MM.1S (cell line): ENCODE measurements around the gene CRISP3.

ENCODE experiments used
- DNase-seq: peaks from one replicate; pipeline ENCODE4 v3.0.0-alpha.2; 2015
- H2AFZ ChIP-seq: fragments of 300-600 bp; sonication (generic); 2 replicates; pipeline ENCODE4 v1.6.0; 2016; ENCODE audit warnings: antibody characterized with exemption, low read length
- H3F3A ChIP-seq: fragments of 300-600 bp; sonication (generic); 2 replicates; pipeline ENCODE4 v1.6.1; 2016; ENCODE audit warnings: mild to moderate bottlenecking, antibody characterized with exemption, low read length, moderate library complexity, mixed read lengths; ENCODE audit not compliant: insufficient read depth
- H3K27ac ChIP-seq: fragments of 300-600 bp; sonication (generic); 2 replicates; pipeline ENCODE4 v1.5.1; 2016; ENCODE audit warnings: mild to moderate bottlenecking, low read length
- H3K27me3 ChIP-seq: fragments of 300-600 bp; sonication (generic); replicated peaks from 2 replicates; pipeline ENCODE4 v1.6.0; 2016; ENCODE audit warnings: low read length; ENCODE audit not compliant: insufficient read depth
- H3K36me3 ChIP-seq: fragments of 300-600 bp; sonication (generic); replicated peaks from 2 replicates; pipeline ENCODE4 v1.6.1; 2016; ENCODE audit warnings: mild to moderate bottlenecking, low read length, mixed read lengths; ENCODE audit not compliant: insufficient read depth
- H3K4me1 ChIP-seq: fragments of 300-600 bp; sonication (generic); 2 replicates; pipeline ENCODE4 v1.6.1; 2016; ENCODE audit warnings: low read length, mixed read lengths
- H3K4me2 ChIP-seq: fragments of 300-600 bp; sonication (generic); 2 replicates; pipeline ENCODE4 v1.6.0; 2016; ENCODE audit warnings: low read depth, low read length
- H3K4me3 ChIP-seq: fragments of 300-600 bp; sonication (generic); 2 replicates; pipeline ENCODE4 v1.5.1; 2016; ENCODE audit warnings: low read length, mixed read lengths
- H3K79me2 ChIP-seq: fragments of 300-600 bp; sonication (generic); 2 replicates; pipeline ENCODE4 v1.6.1; 2016; ENCODE audit warnings: mixed run types, low read length, mixed read lengths
- H3K9ac ChIP-seq: fragments of 300-600 bp; sonication (generic); 2 replicates; pipeline ENCODE4 v1.6.1; 2016; ENCODE audit warnings: low read length, mixed read lengths
- H3K9me2 ChIP-seq: fragments of 300-600 bp; sonication (generic); replicated peaks from 2 replicates; pipeline ENCODE4 v1.6.1; 2016; ENCODE audit warnings: mild to moderate bottlenecking, low read length, mixed read lengths; ENCODE audit not compliant: insufficient read depth
- H3K9me3 ChIP-seq: fragments of 300-600 bp; sonication (generic); replicated peaks from 2 replicates; pipeline ENCODE4 v1.6.1; 2016; ENCODE audit warnings: mild to moderate bottlenecking, low read length, mixed read lengths; ENCODE audit not compliant: insufficient read depth
- H4K20me1 ChIP-seq: fragments of 300-600 bp; sonication (generic); 2 replicates; pipeline ENCODE4 v1.6.1; 2016; ENCODE audit warnings: mild to moderate bottlenecking, low read length, moderate library complexity, mixed read lengths; ENCODE audit not compliant: insufficient read depth
- CTCF ChIP-seq: fragments of 300-600 bp; sonication (generic); IDR thresholded peaks from 2 replicates; pipeline ENCODE4 v1.5.1; 2016; ENCODE audit warnings: antibody characterized with exemption, low read length, mixed read lengths
- EZH2 ChIP-seq: fragments of 300-600 bp; sonication (generic); optimal IDR thresholded peaks from 2 replicates; pipeline ENCODE3; 2017; ENCODE audit warnings: low read depth, mild to moderate bottlenecking, antibody characterized with exemption, low read length, mixed read lengths
- EZH2phosphoT487 ChIP-seq: fragments of 300-600 bp; sonication (generic); IDR thresholded peaks from 2 replicates; pipeline ENCODE4 v1.6.1; 2018; ENCODE audit warnings: antibody characterized with exemption, low read length

Gene CRISP3

DNA sequence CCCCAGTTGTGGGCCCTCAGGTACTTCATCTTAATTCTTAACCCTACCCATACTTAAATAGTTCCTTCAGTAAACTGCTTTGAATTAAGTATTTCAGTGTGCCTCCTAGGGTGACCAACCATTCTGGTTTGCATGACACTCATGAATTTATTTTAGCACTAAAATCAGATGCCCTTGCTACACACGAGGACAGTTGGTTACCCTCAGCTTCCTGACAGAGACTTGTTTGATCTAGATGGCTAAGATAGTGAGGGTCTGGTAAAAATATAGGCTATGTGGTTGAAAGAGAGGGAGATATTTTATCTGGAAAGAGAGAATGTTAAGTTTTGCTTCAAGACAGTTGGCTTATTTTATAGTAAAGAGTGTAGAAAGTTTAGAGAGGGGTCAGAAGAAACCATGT, 32.3 kb upstream of the CRISP3 start:
- no peak for TF ChIP-seq EZH2
- Histone ChIP-seq H4K20me1 (no peaks in the 10 kb centered on the region), H2AFZ (no peak overlapping the region), H3K79me2 (no peaks in the 10 kb centered on the region), H3K9me2 (no peaks in the 10 kb centered on the region), H3K9ac (no peak overlapping the region), H3K4me2 (no peak overlapping the region), H3K9me3 (no peaks in the 10 kb centered on the region), H3K4me3 (no peak overlapping the region), H3F3A (no peaks in the 10 kb centered on the region), H3K27me3 (no peaks in the 10 kb centered on the region), H3K4me1 (no peaks in the 10 kb centered on the region), H3K27ac (no peak overlapping the region), H3K36me3 (no peaks in the 10 kb centered on the region)
- no peak for DNase-seq

DNA sequence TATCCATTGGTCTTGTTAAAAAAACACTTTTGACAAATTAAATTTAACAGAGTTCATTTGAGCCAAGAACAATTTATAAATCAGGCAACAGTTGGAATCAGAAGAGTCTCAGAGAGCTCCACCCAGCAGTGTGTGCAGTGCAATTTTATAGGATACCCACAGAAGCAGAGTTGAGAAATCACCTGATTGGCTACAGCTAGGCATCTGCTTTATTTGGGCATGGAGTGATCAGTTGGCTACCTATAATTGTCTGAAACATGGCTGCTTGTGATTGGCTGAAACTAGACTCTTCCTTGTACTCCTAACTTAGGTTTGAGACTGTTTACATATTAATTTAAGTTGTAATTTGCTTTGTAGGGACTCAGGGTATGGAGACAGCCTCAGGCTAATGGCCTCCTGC, 30.9 kb upstream of the CRISP3 start:
- Histone ChIP-seq H3K36me3 (no peaks in the 10 kb centered on the region), H3K27me3 (no peaks in the 10 kb centered on the region), H3K4me3 (no peak overlapping the region), H3K27ac (no peak overlapping the region), H3F3A (no peaks in the 10 kb centered on the region), H2AFZ (no peak overlapping the region), H3K4me2 (no peak overlapping the region), H3K79me2 (no peaks in the 10 kb centered on the region), H3K9me3 (no peaks in the 10 kb centered on the region), H3K9ac (no peak overlapping the region), H4K20me1 (no peaks in the 10 kb centered on the region), H3K9me2 (no peaks in the 10 kb centered on the region), H3K4me1 (no peaks in the 10 kb centered on the region; the same call in 1 of the 2 replicates)
- no peak for TF ChIP-seq EZH2phosphoT487
- no peak for TF ChIP-seq EZH2
- TF ChIP-seq CTCF = no peak
- DNase-seq = no peak

DNA sequence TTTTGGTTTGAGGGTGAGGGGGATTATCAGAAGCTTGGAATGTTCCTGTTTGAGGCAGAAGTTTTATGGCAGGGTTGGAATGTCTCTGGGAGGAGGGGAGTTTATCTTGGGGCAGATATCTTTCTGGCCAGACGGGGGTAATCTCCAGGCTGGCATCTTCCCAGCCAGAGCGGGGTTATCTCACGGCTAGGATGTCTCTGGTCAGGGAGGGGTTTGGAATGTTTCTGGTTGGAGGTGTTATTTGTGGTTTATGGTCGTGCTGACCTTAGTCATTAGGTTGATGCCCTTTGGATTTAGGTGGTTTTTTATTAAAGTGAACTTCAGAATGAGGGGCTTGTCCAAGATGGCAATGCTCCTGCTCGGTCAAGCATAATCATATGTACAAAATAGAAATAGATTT, 28.1 kb upstream of the CRISP3 start:
- Histone ChIP-seq H3K27me3 (no peaks in the 10 kb centered on the region), H3K9ac (no peak overlapping the region), H3K4me1 (no peaks in the 10 kb centered on the region; the same call in 1 of the 2 replicates), H3K36me3 (no peaks in the 10 kb centered on the region), H3K27ac (no peak overlapping the region), H4K20me1 (no peaks in the 10 kb centered on the region), H3K9me2 (no peaks in the 10 kb centered on the region), H3K79me2 (no peaks in the 10 kb centered on the region), H2AFZ (no peak overlapping the region), H3F3A (no peaks in the 10 kb centered on the region), H3K9me3 (no peaks in the 10 kb centered on the region), H3K4me2 (no peak overlapping the region), H3K4me3 (no peak overlapping the region)
- DNase-seq = no peak
- no peak for TF ChIP-seq CTCF
- TF ChIP-seq EZH2phosphoT487 = no peak
- no peak for TF ChIP-seq EZH2

DNA sequence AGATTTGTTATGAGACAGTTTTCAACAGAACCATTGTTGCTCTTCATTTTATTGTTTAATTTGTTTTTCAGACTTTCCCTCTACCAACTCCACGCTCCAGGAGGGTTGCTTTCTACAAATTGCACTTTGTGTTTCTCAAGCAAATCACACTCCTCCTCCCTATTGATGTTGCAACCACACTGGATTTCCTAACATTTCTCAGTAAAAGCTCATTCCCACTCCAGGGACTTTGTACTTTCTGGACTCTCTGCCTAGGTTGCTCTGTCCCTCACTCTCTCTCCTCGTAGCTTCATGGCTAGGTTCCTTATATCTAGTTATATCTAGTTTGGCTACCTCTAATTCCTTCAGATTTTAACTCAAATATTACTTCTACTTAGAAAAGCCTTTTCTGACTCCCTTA, 22.6 kb upstream of the CRISP3 start:
- H3K4me3 ChIP-seq = no peak overlapping the region
- H2AFZ ChIP-seq = no peak overlapping the region
- H3K4me1 ChIP-seq = no peaks in the 10 kb centered on the region; the same call in 1 of the 2 replicates
- TF ChIP-seq EZH2 (no peak), CTCF (no peak), EZH2phosphoT487 (no peak)
- no peaks in the 10 kb centered on the region for H3K9me3 ChIP-seq
- H3K36me3 ChIP-seq = no peaks in the 10 kb centered on the region
- H3K9me2 ChIP-seq = no peaks in the 10 kb centered on the region
- no peak overlapping the region for H3K4me2 ChIP-seq
- no peak overlapping the region for H3K27ac ChIP-seq
- H3K79me2 ChIP-seq = no peaks in the 10 kb centered on the region
- no peaks in the 10 kb centered on the region for H4K20me1 ChIP-seq
- DNase-seq = no peak
- H3K9ac ChIP-seq = no peak overlapping the region
- no peaks in the 10 kb centered on the region for H3F3A ChIP-seq
- no peaks in the 10 kb centered on the region for H3K27me3 ChIP-seq
